Measurements from ENCODE around the gene MYOT.

The MYOT gene

GRCh38 chr5:137867664-137868063 is at the start of gene MYOT:
TSS of gene MYOT (plus strand) at chr5:137867860. CDS start at chr5:137870652, 2,792 bp downstream.
- no peak for TF ChIP-seq ZNF274 (IDR thresholded peaks at IDR 0.05; ENCODE audit: low read depth, low read length)
- no peak within 1 kb of the TSS for H3K4me3 ChIP-seq (ENCODE audit: low read length)

GRCh38 chr5:137819766-137820165 is 47.9 kb upstream of the MYOT start:
- no peak overlapping the region for H3K4me3 ChIP-seq (ENCODE audit: low read length)
- no peak for TF ChIP-seq ZNF274 (IDR thresholded peaks at IDR 0.05; ENCODE audit: low read depth, low read length)

GRCh38 chr5:137822158-137822764 is 45.4 kb upstream of the MYOT start:
- H3K4me3 ChIP-seq (ENCODE audit: low read length) = no peak overlapping the region
- no peak for TF ChIP-seq ZNF274 (IDR thresholded peaks at IDR 0.05; ENCODE audit: low read depth, low read length)

- TF ChIP-seq ZNF274 (IDR thresholded peaks at IDR 0.05; ENCODE audit: low read depth, low read length) = no peak
- H3K4me3 ChIP-seq (ENCODE audit: low read length) = no peak overlapping the region
Measured at GRCh38 chr5:137822984-137823383, 44.7 kb upstream of the MYOT start.

GRCh38 chr5:137825165-137825564 is 42.5 kb upstream of the MYOT start:
- TF ChIP-seq ZNF274 (IDR thresholded peaks at IDR 0.05; ENCODE audit: low read depth, low read length) = no peak
- no peak overlapping the region for H3K4me3 ChIP-seq (ENCODE audit: low read length)

GRCh38 chr5:137826067-137826466 is 41.6 kb upstream of the MYOT start:
- TF ChIP-seq ZNF274 (IDR thresholded peaks at IDR 0.05; ENCODE audit: low read depth, low read length) = no peak
- H3K4me3 ChIP-seq (ENCODE audit: low read length) = no peak overlapping the region

- no peak overlapping the region for H3K4me3 ChIP-seq (ENCODE audit: low read length)
- TF ChIP-seq ZNF274 (IDR thresholded peaks at IDR 0.05; ENCODE audit: low read depth, low read length) = no peak
Measured at GRCh38 chr5:137828180-137828579, 39.5 kb upstream of the MYOT start.

GRCh38 chr5:137828664-137829063 is 39.0 kb upstream of the MYOT start:
- no peak for TF ChIP-seq ZNF274 (IDR thresholded peaks at IDR 0.05; ENCODE audit: low read depth, low read length)

GRCh38 chr5:137831105-137831504 is 36.6 kb upstream of the MYOT start:
- no peak overlapping the region for H3K4me3 ChIP-seq (ENCODE audit: low read length)
- TF ChIP-seq ZNF274 (IDR thresholded peaks at IDR 0.05; ENCODE audit: low read depth, low read length) = no peak

More at GRCh38 chr5:137828664-137829063, 39.0 kb upstream of the MYOT start:
- H3K4me3 ChIP-seq (ENCODE audit: low read length) = no peak overlapping the region

- TF ChIP-seq ZNF274 (IDR thresholded peaks at IDR 0.05; ENCODE audit: low read depth, low read length) = no peak
- H3K4me3 ChIP-seq (ENCODE audit: low read length) = no peak overlapping the region
Measured at GRCh38 chr5:137831526-137831925, 36.1 kb upstream of the MYOT start.

- TF ChIP-seq ZNF274 (IDR thresholded peaks at IDR 0.05; ENCODE audit: low read depth, low read length) = no peak
- H3K4me3 ChIP-seq (ENCODE audit: low read length) = no peak overlapping the region
Measured at GRCh38 chr5:137832416-137832815, 35.2 kb upstream of the MYOT start.

- TF ChIP-seq ZNF274 (IDR thresholded peaks at IDR 0.05; ENCODE audit: low read depth, low read length) = no peak
- no peak overlapping the region for H3K4me3 ChIP-seq (ENCODE audit: low read length)
Measured at GRCh38 chr5:137833463-137833862, 34.2 kb upstream of the MYOT start.

GRCh38 chr5:137834498-137835049 is 33.1 kb upstream of the MYOT start:
- H3K4me3 ChIP-seq (ENCODE audit: low read length) = no peak overlapping the region
- no peak for TF ChIP-seq ZNF274 (IDR thresholded peaks at IDR 0.05; ENCODE audit: low read depth, low read length)

GRCh38 chr5:137836298-137836697 is 31.4 kb upstream of the MYOT start:
- TF ChIP-seq ZNF274 (IDR thresholded peaks at IDR 0.05; ENCODE audit: low read depth, low read length) = no peak
- H3K4me3 ChIP-seq (ENCODE audit: low read length) = no peak overlapping the region

GRCh38 chr5:137836997-137837396 is 30.7 kb upstream of the MYOT start:
- no peak overlapping the region for H3K4me3 ChIP-seq (ENCODE audit: low read length)
- TF ChIP-seq ZNF274 (IDR thresholded peaks at IDR 0.05; ENCODE audit: low read depth, low read length) = no peak
